Activated CD4-positive, alpha-beta T cell treated with anti-CD3 and anti-CD28 coated beads, Interleukin-2, amount 10 ng/mL, durations not matched to agents 24 days and 14 days (primary cell): ENCODE measurements around the gene MXI1. TPM values are rescaled to one million over a fixed set of nuclear protein-coding genes. Genes with fewer than 3 reads are reported as not detected.
"Not testable (repeated sequence)": the region's sequence is repeated elsewhere in the genome, so short reads cannot be mapped to it uniquely, and the experiment has no call there.

ENCODE experiments used
- DNase-seq: peaks from one replicate; pipeline ENCODE4 v3.0.0; 2022
- H3K27ac Mint-ChIP-seq: one replicate; pipeline ENCODE4 v1.8.0; 2022; ENCODE audit warnings: mild to moderate bottlenecking, mixed read lengths
- H3K27me3 Mint-ChIP-seq: one replicate; pipeline ENCODE4 v1.8.0; 2022; ENCODE audit warnings: mixed read lengths
- H3K36me3 Mint-ChIP-seq: one replicate; pipeline ENCODE4 v1.8.0; 2022; ENCODE audit warnings: low read depth, mild to moderate bottlenecking, mixed read lengths
- H3K4me1 Mint-ChIP-seq: one replicate; pipeline ENCODE4 v1.8.0; 2021; ENCODE audit warnings: mixed read lengths
- H3K4me3 Mint-ChIP-seq: one replicate; pipeline ENCODE4 v1.8.0; 2022; ENCODE audit warnings: mild to moderate bottlenecking, moderate library complexity, mixed read lengths
- H3K9me3 Mint-ChIP-seq: one replicate; pipeline ENCODE4 v1.8.0; 2021; ENCODE audit warnings: mixed read lengths
- intact Hi-C: fragments of 100-400 bp; cut with micrococcal nuclease; formaldehyde crosslinking; loops from one replicate; pipeline ENCODE4 v1.15.1; 2023
- total RNA-seq: library from RNA; stranded (reverse); gene quantifications from 2 replicates; pipeline ENCODE4 v1.2.3, GENCODE V29; 2022

Gene MXI1
- total RNA-seq, 1 donor from 2014 or later, result 21.8 TPM

DNA sequence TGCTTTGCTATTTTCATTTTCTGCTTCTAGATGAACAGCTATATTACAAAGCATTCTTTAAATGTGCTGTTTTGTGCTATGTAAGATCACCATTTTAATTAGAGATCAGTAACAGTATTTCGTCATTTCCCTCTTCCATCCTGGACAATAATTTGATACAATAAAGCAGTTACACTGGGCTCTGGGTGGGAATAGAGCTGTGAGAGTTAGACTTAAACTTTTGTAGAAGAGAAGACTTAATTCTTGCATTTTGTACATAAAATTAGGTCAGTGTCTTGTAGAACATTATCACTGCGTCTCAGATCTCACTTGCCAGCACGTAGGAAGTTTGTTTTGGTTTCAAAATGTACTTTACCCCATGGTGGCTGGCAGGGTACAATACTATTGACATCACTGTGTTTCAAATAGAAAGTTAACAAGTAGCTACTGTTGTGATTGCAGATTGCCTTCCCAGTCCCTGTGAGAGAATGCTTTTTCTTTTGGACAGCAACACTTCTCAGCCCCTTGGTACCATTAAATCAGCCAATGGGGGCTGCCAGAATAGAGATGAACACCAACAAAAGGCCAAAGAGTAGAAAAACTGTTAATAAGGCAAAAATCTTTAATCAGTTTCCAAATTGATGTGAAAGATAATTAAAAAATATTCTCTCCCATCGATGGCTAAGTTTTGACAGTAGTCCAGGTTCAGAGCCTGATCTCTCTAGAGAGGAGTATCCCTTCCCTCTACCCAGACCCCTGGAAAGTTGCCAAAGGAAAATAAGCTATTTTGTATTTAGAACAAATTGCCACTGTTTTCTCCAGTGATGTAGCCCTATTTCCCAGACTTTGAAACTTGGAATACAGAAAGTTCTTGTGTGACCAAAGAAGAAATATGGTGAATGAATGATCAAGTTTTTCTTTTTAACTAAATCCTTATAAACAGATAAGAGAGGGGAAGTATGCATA, 62.2 kb downstream of the MXI1 start:
- H3K4me1 Mint-ChIP-seq, result peaks cover 18% of the 10 kb centered on the region
- peaks cover 1% of the 10 kb centered on the region for H3K36me3 Mint-ChIP-seq
- H3K9me3 Mint-ChIP-seq, result no peaks in the 10 kb centered on the region
- no peak overlapping the region for H3K27ac Mint-ChIP-seq
- H3K4me3 Mint-ChIP-seq, result peak overlapping the region; percentile 17
- H3K27me3 Mint-ChIP-seq, result peaks cover 33% of the 10 kb centered on the region
- DNase-seq, result peak; percentile 62
- intact Hi-C loops, result no loop called here

DNA sequence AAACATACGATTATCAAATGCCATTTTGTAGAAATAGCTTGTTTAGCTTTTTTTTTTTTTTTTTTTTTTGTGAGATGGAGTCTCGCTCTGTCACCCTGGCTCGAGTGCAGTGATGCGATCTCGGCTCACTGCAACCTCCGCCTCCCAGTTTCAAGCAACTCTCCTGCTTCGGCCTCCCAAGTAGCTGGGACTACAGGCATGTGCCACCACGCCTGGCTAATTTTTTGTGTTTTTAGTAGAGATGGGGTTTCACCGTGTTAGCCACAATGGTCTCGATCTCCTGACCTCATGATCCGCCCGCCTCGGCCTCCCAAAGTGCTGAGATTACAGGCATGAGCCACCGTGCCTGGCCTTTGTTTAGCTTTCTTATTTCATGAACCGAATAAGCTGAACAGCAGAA, 65.6 kb downstream of the MXI1 start:
- Mint-ChIP-seq H3K27me3 (peaks cover 34% of the 10 kb centered on the region), H3K4me1 (peaks cover 20% of the 10 kb centered on the region)
- not testable (repeated sequence) for H3K36me3 Mint-ChIP-seq, DNase-seq, H3K27ac Mint-ChIP-seq, H3K4me3 Mint-ChIP-seq, H3K9me3 Mint-ChIP-seq
- intact Hi-C loops, result loop anchor here (2.0 kb wide), 1 partner anchor 22 kb away; no protein-coding TSS in a partner anchor

- Mint-ChIP-seq H3K27me3 (peaks cover 30% of the 10 kb centered on the region), H3K4me1 (peaks cover 21% of the 10 kb centered on the region), H3K27ac (no peak overlapping the region), H3K9me3 (no peaks in the 10 kb centered on the region), H3K4me3 (no peak overlapping the region), H3K36me3 (peaks cover 5% of the 10 kb centered on the region)
- intact Hi-C loops, result loop anchor here (2.0 kb wide), 1 partner anchor 23 kb away; no protein-coding TSS in a partner anchor
- DNase-seq, result no peak
Observed at GRCh38 chr10:110273474-110273873, 66.1 kb downstream of the MXI1 start.

- DNase-seq, result no peak
- peaks cover 25% of the 10 kb centered on the region for H3K27me3 Mint-ChIP-seq
- no peak overlapping the region for H3K27ac Mint-ChIP-seq
- no peaks in the 10 kb centered on the region for H3K9me3 Mint-ChIP-seq
- intact Hi-C loops, result no loop called here
- peaks cover 5% of the 10 kb centered on the region for H3K36me3 Mint-ChIP-seq
- no peak overlapping the region for H3K4me3 Mint-ChIP-seq
- peaks cover 22% of the 10 kb centered on the region for H3K4me1 Mint-ChIP-seq
Observed at GRCh38 chr10:110274072-110274627, 66.7 kb downstream of the MXI1 start.

DNA sequence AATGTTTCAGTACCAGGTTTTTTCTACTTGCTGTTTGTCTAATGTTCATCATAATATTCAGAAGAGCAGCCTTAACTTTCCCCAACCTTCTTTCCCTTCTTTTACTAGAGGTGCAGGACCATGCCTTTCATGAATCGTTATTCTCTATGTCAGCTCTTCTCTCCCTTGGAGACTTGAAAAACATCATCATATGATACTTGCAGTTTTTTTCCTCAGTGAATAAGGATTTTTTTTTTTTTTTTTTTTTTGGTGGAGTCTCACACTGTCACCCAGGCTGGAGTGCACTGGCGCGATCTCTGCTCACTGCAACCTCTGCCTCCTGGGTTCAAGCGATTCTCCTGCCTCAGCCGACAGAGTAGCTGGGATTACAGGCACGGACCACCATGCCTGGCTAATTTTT, 67.2 kb downstream of the MXI1 start:
- Mint-ChIP-seq H3K4me1 (peaks cover 19% of the 10 kb centered on the region), H3K27me3 (peaks cover 24% of the 10 kb centered on the region), H3K9me3 (no peaks in the 10 kb centered on the region), H3K27ac (no peak overlapping the region), H3K36me3 (peaks cover 9% of the 10 kb centered on the region), H3K4me3 (no peak overlapping the region)
- intact Hi-C loops, result loop anchor here (5.0 kb wide), 1 partner anchor 32 kb away; no protein-coding TSS in a partner anchor
- no peak for DNase-seq

DNA sequence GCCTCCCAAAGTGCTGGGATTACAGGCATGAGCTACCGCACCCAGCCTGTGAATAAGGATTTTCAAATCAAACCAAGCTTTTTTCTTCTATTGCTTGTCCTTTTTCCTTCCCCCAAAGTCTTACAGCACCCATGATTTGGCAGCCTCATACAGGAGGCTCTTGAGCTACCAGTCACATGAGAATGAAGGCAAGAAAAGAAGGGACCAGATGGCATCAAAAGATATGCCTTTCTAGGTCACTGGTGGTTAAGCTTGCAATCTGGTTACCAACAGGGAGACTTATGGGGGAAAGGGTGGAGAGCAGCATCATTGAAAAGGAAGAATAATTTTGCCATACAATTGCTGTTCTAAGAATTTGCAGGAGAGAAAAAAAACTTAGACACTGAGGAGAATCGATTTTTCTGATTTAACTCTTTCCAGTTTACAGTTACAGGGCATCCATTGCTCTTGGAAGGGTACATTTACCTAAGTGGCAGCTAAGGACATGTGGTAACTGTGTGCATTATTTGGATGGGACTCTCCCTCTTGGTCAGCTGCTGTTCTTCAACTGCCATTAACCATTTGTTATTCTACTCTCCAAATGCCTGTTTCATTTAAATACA, 67.8 kb downstream of the MXI1 start:
- DNase-seq, result no peak
- Mint-ChIP-seq H3K4me3 (no peak overlapping the region), H3K36me3 (peaks cover 12% of the 10 kb centered on the region), H3K27me3 (peaks cover 24% of the 10 kb centered on the region), H3K27ac (no peak overlapping the region), H3K9me3 (no peaks in the 10 kb centered on the region), H3K4me1 (peaks cover 17% of the 10 kb centered on the region)
- intact Hi-C loops, result loop anchor here (5.0 kb wide), 1 partner anchor 33 kb away; no protein-coding TSS in a partner anchor

GRCh38 chr10:110276603-110277002, 69.2 kb downstream of the MXI1 start:
- peaks cover 21% of the 10 kb centered on the region for H3K27me3 Mint-ChIP-seq
- no peak overlapping the region for H3K4me3 Mint-ChIP-seq
- intact Hi-C loops, result loop anchor here (5.0 kb wide), 1 partner anchor 34 kb away; no protein-coding TSS in a partner anchor
- no peak for DNase-seq
- H3K4me1 Mint-ChIP-seq, result peaks cover 17% of the 10 kb centered on the region
- H3K36me3 Mint-ChIP-seq, result peaks cover 18% of the 10 kb centered on the region
- H3K27ac Mint-ChIP-seq, result no peak overlapping the region
- H3K9me3 Mint-ChIP-seq, result no peaks in the 10 kb centered on the region

- H3K36me3 Mint-ChIP-seq, result peaks cover 20% of the 10 kb centered on the region
- H3K9me3 Mint-ChIP-seq, result no peaks in the 10 kb centered on the region
- no peak for DNase-seq
- no peak overlapping the region for H3K4me3 Mint-ChIP-seq
- peaks cover 17% of the 10 kb centered on the region for H3K4me1 Mint-ChIP-seq
- H3K27me3 Mint-ChIP-seq, result peaks cover 18% of the 10 kb centered on the region
- intact Hi-C loops, result loop anchor here (5.0 kb wide), 1 partner anchor 35 kb away; no protein-coding TSS in a partner anchor
- no peak overlapping the region for H3K27ac Mint-ChIP-seq
Observed at GRCh38 chr10:110277591-110277990, 70.2 kb downstream of the MXI1 start.

GRCh38 chr10:110278562-110279406, 71.4 kb downstream of the MXI1 start:
- Mint-ChIP-seq H3K27ac (no peak overlapping the region), H3K36me3 (peaks cover 24% of the 10 kb centered on the region), H3K27me3 (peaks cover 14% of the 10 kb centered on the region), H3K9me3 (no peaks in the 10 kb centered on the region), H3K4me3 (no peak overlapping the region), H3K4me1 (peaks cover 12% of the 10 kb centered on the region)
- intact Hi-C loops, result loop anchor here (1.0 to 5.0 kb wide), 4 partner anchors 36 to 141 kb away; no protein-coding TSS in a partner anchor
- DNase-seq, result no peak

DNA sequence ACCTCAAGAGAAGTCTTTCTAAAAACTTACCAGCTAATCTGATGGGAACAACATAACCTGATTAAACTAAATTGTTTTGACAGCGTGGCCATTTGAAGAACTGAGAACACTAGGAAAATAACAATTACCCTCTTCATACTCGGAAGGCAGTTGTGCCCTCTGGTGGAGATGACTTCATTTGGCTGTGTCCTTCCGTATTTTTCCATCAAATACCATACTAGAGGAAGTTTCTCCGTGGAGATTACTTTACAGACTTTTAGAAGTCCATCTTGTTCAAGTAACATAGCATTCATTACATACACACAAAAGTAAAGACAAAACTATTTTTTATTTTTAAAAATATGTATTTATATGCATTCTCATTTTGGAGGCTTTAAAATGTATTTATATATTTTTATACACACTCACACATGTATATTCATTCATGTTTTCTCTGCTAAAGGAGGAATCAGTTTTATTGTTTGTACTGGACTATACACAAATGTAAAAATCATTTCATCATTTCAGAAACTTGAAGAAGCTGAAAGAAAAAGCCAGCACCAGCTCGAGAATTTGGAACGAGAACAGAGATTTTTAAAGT, 72.1 kb downstream of the MXI1 start:
- H3K27ac Mint-ChIP-seq, result no peak overlapping the region
- peaks cover 11% of the 10 kb centered on the region for H3K4me1 Mint-ChIP-seq
- H3K36me3 Mint-ChIP-seq, result peaks cover 26% of the 10 kb centered on the region
- H3K4me3 Mint-ChIP-seq, result no peak overlapping the region
- H3K9me3 Mint-ChIP-seq, result no peaks in the 10 kb centered on the region
- H3K27me3 Mint-ChIP-seq, result peaks cover 13% of the 10 kb centered on the region
- intact Hi-C loops, result loop anchor here (1.0 to 5.0 kb wide), 4 partner anchors 37 to 142 kb away; no protein-coding TSS in a partner anchor
- peak; percentile 81 for DNase-seq

- Mint-ChIP-seq H3K36me3 (peaks cover 45% of the 10 kb centered on the region), H3K27ac (no peak overlapping the region)
- intact Hi-C loops, result no loop called here
Observed at GRCh38 chr10:110284262-110284661, 76.9 kb downstream of the MXI1 start.

DNA sequence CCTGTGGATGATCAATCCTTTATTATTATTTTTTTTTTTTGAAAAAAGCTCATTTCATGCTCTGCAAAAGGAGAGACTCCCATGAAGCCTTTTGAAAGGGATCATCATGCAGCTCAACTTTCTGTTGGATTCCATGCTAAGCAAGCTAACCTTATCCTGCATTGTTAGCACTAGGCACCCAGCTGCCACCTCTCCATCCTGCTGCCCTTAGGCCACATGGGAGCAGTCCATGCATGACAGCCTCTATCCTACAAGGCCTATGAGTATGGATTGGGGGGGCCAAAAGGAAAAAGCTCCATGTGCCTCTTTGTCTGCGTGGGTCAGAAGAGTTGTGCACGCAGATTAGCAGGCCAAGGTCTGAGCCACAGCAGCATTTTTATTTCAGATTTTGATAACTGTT, 78.1 kb downstream of the MXI1 start:
- no peaks in the 10 kb centered on the region for H3K4me1 Mint-ChIP-seq
- intact Hi-C loops, result no loop called here
- H3K36me3 Mint-ChIP-seq, result peaks cover 42% of the 10 kb centered on the region
- DNase-seq, result no peak
- H3K9me3 Mint-ChIP-seq, result no peaks in the 10 kb centered on the region
- no peak overlapping the region for H3K27ac Mint-ChIP-seq
- H3K27me3 Mint-ChIP-seq, result no peaks in the 10 kb centered on the region
- H3K4me3 Mint-ChIP-seq, result no peak overlapping the region

More at GRCh38 chr10:110284262-110284661, 76.9 kb downstream of the MXI1 start:
- Mint-ChIP-seq H3K9me3 (no peaks in the 10 kb centered on the region), H3K27me3 (no peaks in the 10 kb centered on the region), H3K4me3 (no peak overlapping the region), H3K4me1 (peaks cover under 1% of the 10 kb centered on the region)
- no peak for DNase-seq

GRCh38 chr10:110286841-110287240, 79.4 kb downstream of the MXI1 start:
- Mint-ChIP-seq H3K4me3 (no peak overlapping the region), H3K36me3 (peaks cover 45% of the 10 kb centered on the region), H3K27me3 (no peaks in the 10 kb centered on the region), H3K27ac (no peak overlapping the region), H3K4me1 (no peaks in the 10 kb centered on the region), H3K9me3 (no peaks in the 10 kb centered on the region)
- no peak for DNase-seq
- intact Hi-C loops, result no loop called here
